T-helper 2 cell treated with Interferon-gamma antibody and Interleukin-4, amounts not matched to agents 5 μg/mL and 100 μg/mL, for 36 hours (primary cell): ENCODE data around the gene TBC1D3E.
"Not testable (repeated sequence)": the region's sequence is repeated elsewhere in the genome, so short reads cannot be mapped to it uniquely, and the experiment has no call there.

ENCODE experiments used
- DNase-seq: peaks from one replicate; pipeline ENCODE4 v3.0.0; 2021; ENCODE audit warnings: low spot score
- H3K27ac Mint-ChIP-seq: one replicate; pipeline ENCODE4 v1.8.0; 2021; ENCODE audit warnings: mild to moderate bottlenecking, mixed read lengths
- H3K27me3 Mint-ChIP-seq: one replicate; pipeline ENCODE4 v1.8.0; 2021; ENCODE audit warnings: low read depth, mixed read lengths
- H3K36me3 Mint-ChIP-seq: one replicate; pipeline ENCODE4 v1.8.0; 2021; ENCODE audit warnings: low read depth, mixed read lengths
- H3K4me1 Mint-ChIP-seq: one replicate; pipeline ENCODE4 v1.8.0; 2021; ENCODE audit warnings: low read depth, mixed read lengths
- H3K4me3 Mint-ChIP-seq: one replicate; pipeline ENCODE4 v1.8.0; 2022; ENCODE audit warnings: mild to moderate bottlenecking, moderate library complexity, mixed read lengths
- H3K9me3 Mint-ChIP-seq: one replicate; pipeline ENCODE4 v1.8.0; 2021; ENCODE audit warnings: mixed read lengths

Gene TBC1D3E

DNA sequence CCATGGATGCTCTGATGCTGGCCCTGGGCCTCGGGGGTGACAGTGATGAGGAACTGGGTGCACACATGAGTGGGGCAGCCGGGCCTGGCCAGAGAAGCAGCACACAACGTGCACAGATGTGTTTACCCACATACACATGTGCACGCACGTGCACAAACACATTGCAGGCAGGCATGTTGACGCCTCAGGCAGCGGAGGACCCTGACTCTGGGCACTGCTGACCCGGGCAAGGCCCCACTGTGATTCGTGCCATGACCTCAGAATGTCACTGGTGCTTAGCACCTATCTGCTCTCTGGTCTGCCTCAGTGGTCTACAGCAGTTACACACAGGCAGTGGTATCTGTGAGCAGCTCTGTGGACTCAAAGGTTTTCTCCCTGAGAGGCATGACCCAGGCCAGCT, at the start of gene TBC1D3E:
Gene TBC1D3E (plus strand): TSS at position 301 of the 400 bp plus-strand sequence. CDS start 1,545 bp downstream, outside the sequence.
- not testable (repeated sequence) for H3K27ac Mint-ChIP-seq, H3K4me3 Mint-ChIP-seq, H3K27me3 Mint-ChIP-seq, DNase-seq, H3K9me3 Mint-ChIP-seq, H3K36me3 Mint-ChIP-seq, H3K4me1 Mint-ChIP-seq

DNA sequence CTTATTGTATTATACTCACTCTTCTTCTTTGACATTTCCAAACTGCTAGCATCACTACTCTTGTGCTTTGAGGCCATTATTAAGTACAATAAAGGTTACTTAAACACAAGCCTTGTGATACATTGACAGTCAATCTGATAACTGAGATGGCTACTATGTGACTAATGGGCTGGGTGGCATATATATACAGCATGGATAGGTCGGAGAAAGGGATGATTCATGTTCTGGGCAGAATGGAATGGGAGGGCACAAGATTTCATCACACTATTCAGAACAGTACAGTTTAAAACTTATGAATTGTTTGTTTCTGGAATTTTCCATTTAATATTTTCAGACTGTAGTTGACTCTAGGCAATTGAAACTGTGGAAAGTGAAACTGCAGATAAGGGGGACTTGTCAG, 40.4 kb upstream of the TBC1D3E start:
- H3K36me3 Mint-ChIP-seq, H3K4me1 Mint-ChIP-seq, H3K9me3 Mint-ChIP-seq, H3K27ac Mint-ChIP-seq, H3K27me3 Mint-ChIP-seq, H3K4me3 Mint-ChIP-seq, DNase-seq: not testable (repeated sequence)

DNA sequence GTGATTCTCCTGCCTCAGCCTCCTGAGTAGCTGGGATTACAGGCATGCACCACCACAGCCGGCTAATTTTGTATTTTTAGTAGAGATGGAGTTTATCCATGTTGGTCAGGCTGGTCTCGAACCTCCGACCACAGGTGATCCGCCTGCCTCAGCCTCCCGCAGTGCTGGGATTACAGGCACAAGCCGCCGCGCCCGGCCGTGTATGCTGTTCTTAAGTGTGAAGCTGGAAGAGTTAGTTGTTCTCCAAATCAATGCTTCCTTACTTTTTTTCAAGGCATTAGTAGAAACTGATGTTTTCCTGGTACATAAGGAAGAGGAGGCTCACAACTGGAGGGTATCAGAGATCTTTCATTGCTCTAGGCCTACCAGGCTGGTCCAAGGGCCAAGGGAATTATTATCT, 39.6 kb upstream of the TBC1D3E start:
- not testable (repeated sequence) for DNase-seq, H3K4me1 Mint-ChIP-seq, H3K27me3 Mint-ChIP-seq, H3K9me3 Mint-ChIP-seq, H3K36me3 Mint-ChIP-seq, H3K4me3 Mint-ChIP-seq, H3K27ac Mint-ChIP-seq

DNA sequence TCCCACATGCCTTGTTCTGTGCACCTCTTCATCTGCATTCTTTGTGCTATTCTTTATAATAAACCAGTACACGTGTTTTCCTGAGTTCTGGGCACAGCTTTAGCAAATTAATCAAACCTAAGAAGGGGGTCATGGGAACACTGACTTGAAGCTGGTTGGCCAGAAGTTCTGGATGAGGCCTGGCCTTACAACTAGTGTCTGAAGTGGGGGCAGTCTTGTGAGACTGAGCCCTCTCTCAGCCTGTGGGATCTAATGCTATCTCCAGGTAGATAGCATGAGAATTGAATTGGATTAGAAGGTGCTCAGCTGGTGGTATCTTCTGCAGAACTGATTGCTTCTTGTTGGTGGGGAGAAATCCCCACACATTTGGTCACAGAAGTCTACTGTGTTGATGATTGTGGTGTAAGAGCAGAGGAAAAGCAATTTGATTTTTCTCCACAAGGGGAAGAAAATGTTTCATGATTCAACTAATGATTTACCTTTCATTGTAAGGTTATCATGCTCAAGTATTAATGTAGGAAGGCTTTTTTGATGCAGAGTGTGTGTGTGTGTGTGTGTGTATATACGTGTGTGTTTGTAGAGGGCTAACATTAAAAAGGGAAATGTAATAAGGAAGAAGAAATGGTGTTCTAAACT, 33.6 kb upstream of the TBC1D3E start:
- H3K9me3 Mint-ChIP-seq, H3K27me3 Mint-ChIP-seq, DNase-seq, H3K4me3 Mint-ChIP-seq, H3K36me3 Mint-ChIP-seq, H3K27ac Mint-ChIP-seq, H3K4me1 Mint-ChIP-seq: not testable (repeated sequence)

DNA sequence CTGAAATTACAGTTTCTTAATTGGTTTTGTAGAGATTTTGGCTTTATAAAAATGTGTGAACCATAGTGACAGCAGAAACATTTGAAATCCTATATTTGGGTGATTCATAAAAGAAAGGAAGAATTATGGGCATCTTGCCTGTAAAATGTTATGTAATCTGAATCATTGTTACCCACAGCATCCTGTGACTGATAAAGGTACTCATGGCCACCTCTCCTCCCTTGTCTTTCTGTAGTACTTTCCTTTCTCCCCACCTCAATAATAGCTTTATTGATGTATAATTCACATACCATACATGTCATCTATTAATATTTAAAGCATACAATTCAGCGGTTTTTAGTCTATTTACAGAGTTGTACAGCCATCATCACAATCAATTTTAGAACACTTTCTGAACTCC, 28.5 kb upstream of the TBC1D3E start:
- not testable (repeated sequence) for H3K36me3 Mint-ChIP-seq, H3K4me3 Mint-ChIP-seq, H3K27ac Mint-ChIP-seq, H3K4me1 Mint-ChIP-seq, DNase-seq, H3K27me3 Mint-ChIP-seq, H3K9me3 Mint-ChIP-seq

DNA sequence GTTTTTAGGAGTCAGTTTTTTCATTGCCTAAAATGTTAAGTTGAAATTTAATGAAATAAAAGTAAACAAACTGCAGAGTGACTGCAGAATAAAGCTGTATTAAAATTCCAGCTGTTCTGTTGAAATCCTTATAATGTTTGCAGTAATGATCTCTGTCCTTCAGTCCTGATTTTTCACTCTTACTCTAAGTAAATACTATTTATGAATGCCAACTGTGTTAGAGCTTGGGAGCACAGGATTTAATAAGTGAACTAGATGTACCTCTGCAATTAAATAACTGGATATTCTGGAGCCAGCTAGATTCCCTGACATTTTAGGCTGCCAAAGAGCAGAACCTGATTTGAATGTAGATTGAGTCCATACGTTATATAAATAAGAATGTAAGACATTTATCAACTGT, 7.9 kb upstream of the TBC1D3E start:
- H3K9me3 Mint-ChIP-seq, DNase-seq, H3K36me3 Mint-ChIP-seq: not testable (repeated sequence)

DNA sequence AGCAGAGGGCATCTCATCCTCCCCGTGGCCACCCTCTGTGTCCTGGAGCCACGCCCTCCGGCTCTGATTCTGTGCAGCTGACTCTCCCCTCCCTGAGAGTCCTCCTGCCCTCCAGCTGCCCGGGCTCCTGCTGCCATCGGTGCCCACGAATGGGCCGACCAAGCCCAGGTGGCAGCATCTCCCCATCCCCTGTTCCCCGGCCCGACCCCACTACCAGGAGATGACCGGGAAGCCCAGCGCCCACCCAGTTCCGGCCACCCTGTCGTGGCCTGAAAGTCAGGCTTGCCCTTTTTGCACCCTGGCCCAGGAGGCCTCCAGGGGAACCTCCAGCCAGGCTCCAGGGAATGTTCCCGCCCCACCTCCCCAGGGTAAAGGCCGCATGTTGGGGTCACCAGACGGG, 7.1 kb downstream of the TBC1D3E start:
- H3K4me1 Mint-ChIP-seq, H3K27me3 Mint-ChIP-seq, H3K9me3 Mint-ChIP-seq, H3K27ac Mint-ChIP-seq, H3K4me3 Mint-ChIP-seq, DNase-seq, H3K36me3 Mint-ChIP-seq: not testable (repeated sequence)

More for the DNA sequence above, 7.9 kb upstream of the TBC1D3E start:
- not testable (repeated sequence) for H3K27ac Mint-ChIP-seq, H3K4me1 Mint-ChIP-seq, H3K27me3 Mint-ChIP-seq, H3K4me3 Mint-ChIP-seq
